ENCODE data around the gene ATG7. TPM values are rescaled to one million over a fixed set of nuclear protein-coding genes. Genes with fewer than 3 reads are reported as not detected.

The ATG7 gene
- total RNA-seq, 1 experiment from 2014 or later: 56.1 TPM

DNA sequence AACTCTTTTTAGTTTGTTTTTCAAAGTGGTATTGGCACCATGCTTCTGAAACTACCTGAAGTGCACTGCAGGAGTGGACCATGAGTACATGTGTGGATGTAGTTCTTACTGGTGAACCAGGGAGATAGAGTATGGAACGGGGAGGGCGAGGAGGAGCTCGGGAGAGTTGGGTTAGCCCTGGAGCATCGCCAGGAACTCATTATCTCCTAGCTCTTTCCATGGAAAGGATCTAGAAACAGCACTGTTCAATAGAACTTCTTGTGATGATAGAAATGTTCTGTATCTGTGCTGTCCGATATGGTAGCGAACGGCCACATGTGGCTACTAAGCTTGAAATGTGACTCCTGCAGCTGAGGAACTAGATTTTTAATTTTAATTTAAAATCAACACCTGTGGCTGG is 324.2 kb downstream of the ATG7 start:
- Histone ChIP-seq H3K9me2 (ENCODE audit: insufficient read depth) (no peaks in the 10 kb centered on the region), H3K4me1 (replicated peaks; ENCODE audit: insufficient read depth) (peaks cover 32% of the 10 kb centered on the region), H3K36me3 (ENCODE audit: low read depth) (no peaks in the 10 kb centered on the region), H4K20me1 (ENCODE audit: insufficient read depth) (peaks cover 18% of the 10 kb centered on the region), H3K4me2 (no peak overlapping the region), H2AFZ (no peak overlapping the region), H3K79me2 (ENCODE audit: low read depth) (peaks cover 65% of the 10 kb centered on the region), H3K27ac (no peak overlapping the region), H3K4me3 (no peak overlapping the region), H3K27me3 (ENCODE audit: insufficient read depth, low read depth) (no peaks in the 10 kb centered on the region), H3K9me3 (ENCODE audit: insufficient read depth, low read depth) (no peaks in the 10 kb centered on the region), H3F3A (ENCODE audit: insufficient read depth, low read depth) (peaks cover 29% of the 10 kb centered on the region)
- POLR2A ChIA-PET (ENCODE audit: unreplicated experiment): no interaction called here
- DNase-seq: no peak
- intact Hi-C loops (cut with micrococcal nuclease; ENCODE audit: unreplicated experiment): no loop called here
- no TSS peak for BruUV-seq (replicated peaks)
- TF ChIP-seq, protein P1, sequence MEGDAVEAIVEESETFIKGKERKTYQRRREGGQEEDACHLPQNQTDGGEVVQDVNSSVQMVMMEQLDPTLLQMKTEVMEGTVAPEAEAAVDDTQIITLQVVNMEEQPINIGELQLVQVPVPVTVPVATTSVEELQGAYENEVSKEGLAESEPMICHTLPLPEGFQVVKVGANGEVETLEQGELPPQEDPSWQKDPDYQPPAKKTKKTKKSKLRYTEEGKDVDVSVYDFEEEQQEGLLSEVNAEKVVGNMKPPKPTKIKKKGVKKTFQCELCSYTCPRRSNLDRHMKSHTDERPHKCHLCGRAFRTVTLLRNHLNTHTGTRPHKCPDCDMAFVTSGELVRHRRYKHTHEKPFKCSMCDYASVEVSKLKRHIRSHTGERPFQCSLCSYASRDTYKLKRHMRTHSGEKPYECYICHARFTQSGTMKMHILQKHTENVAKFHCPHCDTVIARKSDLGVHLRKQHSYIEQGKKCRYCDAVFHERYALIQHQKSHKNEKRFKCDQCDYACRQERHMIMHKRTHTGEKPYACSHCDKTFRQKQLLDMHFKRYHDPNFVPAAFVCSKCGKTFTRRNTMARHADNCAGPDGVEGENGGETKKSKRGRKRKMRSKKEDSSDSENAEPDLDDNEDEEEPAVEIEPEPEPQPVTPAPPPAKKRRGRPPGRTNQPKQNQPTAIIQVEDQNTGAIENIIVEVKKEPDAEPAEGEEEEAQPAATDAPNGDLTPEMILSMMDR (conservative IDR thresholded peaks at IDR 0.05): no peak
- no peak for TF ChIP-seq EZH2 (IDR thresholded peaks at IDR 0.05; ENCODE audit: low read depth)
- CTCF ChIA-PET: no interaction called here

DNA sequence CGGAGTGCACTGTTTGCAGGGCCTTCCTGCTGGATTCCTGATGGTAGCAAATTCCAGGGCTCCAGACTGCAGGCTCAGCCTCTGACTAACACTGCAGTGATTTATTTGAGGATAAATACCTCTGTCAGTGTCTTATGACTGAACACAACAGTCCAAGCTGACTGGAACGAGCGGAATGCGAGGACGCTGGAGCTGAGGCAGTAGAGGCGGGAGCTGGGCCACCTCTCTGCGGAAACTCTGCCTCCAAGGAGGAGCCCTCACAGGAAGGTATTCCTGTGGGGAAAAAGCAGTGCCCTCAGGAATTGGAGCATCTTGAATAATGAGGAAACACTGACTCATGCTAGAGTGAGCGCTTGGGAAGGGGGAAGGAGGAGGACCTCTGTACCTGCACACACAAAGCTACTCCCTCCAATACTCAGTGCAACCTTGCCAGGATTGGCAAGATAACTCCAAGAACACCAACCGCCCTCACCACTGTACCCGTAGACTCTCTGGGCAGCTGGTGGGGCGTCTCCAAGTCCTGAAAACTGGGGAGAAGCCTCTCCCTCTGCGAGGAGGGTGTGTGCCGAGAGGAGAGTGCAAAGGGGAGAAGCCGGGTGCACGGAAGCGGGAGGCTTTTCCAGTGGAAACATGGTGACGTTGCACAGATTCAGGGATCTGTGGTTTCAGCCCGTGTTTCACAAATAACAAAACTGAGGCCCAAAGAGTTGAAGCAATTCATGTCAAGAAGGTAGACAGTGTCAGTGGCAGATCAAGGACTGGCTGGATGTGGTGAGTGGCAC is 328.5 kb downstream of the ATG7 start:
- BruUV-seq (replicated peaks): no TSS peak
- Histone ChIP-seq H2AFZ (no peak overlapping the region), H3K4me3 (no peak overlapping the region), H3K36me3 (ENCODE audit: low read depth) (no peaks in the 10 kb centered on the region), H3K4me1 (replicated peaks; ENCODE audit: insufficient read depth) (peaks cover 32% of the 10 kb centered on the region), H3K79me2 (ENCODE audit: low read depth) (peaks cover 67% of the 10 kb centered on the region), H3K9me2 (ENCODE audit: insufficient read depth) (no peaks in the 10 kb centered on the region), H3K27me3 (ENCODE audit: insufficient read depth, low read depth) (no peaks in the 10 kb centered on the region), H3F3A (ENCODE audit: insufficient read depth, low read depth) (peaks cover 30% of the 10 kb centered on the region), H3K9me3 (ENCODE audit: insufficient read depth, low read depth) (no peaks in the 10 kb centered on the region), H3K4me2 (peak overlapping the region; percentile 64), H4K20me1 (ENCODE audit: insufficient read depth) (peaks cover 6% of the 10 kb centered on the region; the same call in 1 of the 2 replicates), H3K27ac (peak overlapping the region; percentile 68)
- intact Hi-C loops (cut with micrococcal nuclease; ENCODE audit: unreplicated experiment): loop anchor here (1.0 to 5.0 kb wide), 8 partner anchors 9 to 313 kb away; partner anchors contain the start of gene VGLL4
- peak; percentile 93 to 98 for DNase-seq
- no peak for TF ChIP-seq EZH2 (IDR thresholded peaks at IDR 0.05; ENCODE audit: low read depth)
- TF ChIP-seq, protein P1 (conservative IDR thresholded peaks at IDR 0.05): no peak
- POLR2A ChIA-PET (ENCODE audit: unreplicated experiment): interaction anchor here (0.5 to 0.9 kb wide), 2 partner anchors 20 to 558 kb away, joined by 3 to 11 read pairs; no protein-coding TSS in a partner anchor
- CTCF ChIA-PET: interaction anchor here (0.5 to 0.7 kb wide), 2 partner anchors 10 to 77 kb away, joined by 3 to 6 read pairs; no protein-coding TSS in a partner anchor

DNA sequence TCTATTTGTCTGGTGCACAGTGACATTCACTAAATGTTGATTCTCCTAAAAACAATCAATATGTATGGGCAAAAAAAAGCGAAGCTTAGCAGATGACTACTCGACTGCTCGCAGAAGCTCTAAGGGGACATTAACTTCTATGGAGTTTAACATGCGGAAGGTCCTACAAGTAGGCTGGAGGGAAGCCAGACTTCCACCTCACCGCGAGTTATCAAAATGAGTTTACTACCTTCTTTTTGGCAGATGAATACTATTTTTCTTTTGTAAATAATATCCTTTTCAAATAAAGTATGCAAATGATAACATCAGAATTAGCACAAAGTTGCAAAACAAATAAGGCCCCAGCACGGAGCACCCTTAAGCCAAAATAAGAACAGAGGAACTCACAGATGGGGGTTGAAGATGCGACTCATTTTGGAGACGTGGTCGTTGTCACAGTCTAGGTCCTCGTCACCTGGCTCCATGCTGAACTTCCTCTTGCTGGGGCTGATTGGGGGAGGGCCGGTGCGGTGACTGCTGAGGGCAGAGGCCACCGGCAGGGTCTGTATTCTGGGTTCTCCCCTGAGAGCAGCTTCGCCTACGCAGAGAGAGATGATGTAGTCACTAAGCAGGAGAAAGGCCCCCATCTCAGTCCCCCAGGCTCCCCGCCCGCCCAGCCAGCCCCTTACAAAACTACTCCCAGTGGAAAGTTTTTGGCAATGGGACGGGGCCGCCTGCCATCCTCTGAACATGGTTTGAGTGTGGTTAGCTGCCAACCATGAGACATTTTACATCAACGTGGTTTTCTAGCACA is 329.4 kb downstream of the ATG7 start:
- DNase-seq: no peak
- intact Hi-C loops (cut with micrococcal nuclease; ENCODE audit: unreplicated experiment): loop anchor here (2.0 to 5.0 kb wide), 2 partner anchors 53 to 314 kb away; no protein-coding TSS in a partner anchor
- no TSS peak for BruUV-seq (replicated peaks)
- no peaks in the 10 kb centered on the region for H3K9me3 ChIP-seq (ENCODE audit: insufficient read depth, low read depth)
- no peaks in the 10 kb centered on the region for H3K36me3 ChIP-seq (ENCODE audit: low read depth)
- H2AFZ ChIP-seq: no peak overlapping the region
- H4K20me1 ChIP-seq (ENCODE audit: insufficient read depth): peaks cover 6% of the 10 kb centered on the region; the same call in 1 of the 2 replicates
- no peaks in the 10 kb centered on the region for H3K9me2 ChIP-seq (ENCODE audit: insufficient read depth)
- peaks cover 67% of the 10 kb centered on the region for H3K79me2 ChIP-seq (ENCODE audit: low read depth)
- peak overlapping the region; percentile 68 for H3K27ac ChIP-seq
- ChIA-PET CTCF (no interaction called here), POLR2A (ENCODE audit: unreplicated experiment) (no interaction called here)
- H3F3A ChIP-seq (ENCODE audit: insufficient read depth, low read depth): peaks cover 30% of the 10 kb centered on the region
- H3K4me3 ChIP-seq: no peak overlapping the region
- H3K4me2 ChIP-seq: peak overlapping the region; percentile 57
- H3K27me3 ChIP-seq (ENCODE audit: insufficient read depth, low read depth): no peaks in the 10 kb centered on the region
- TF ChIP-seq EZH2 (IDR thresholded peaks at IDR 0.05; ENCODE audit: low read depth): no peak
- TF ChIP-seq, protein P1 (conservative IDR thresholded peaks at IDR 0.05): no peak
- H3K4me1 ChIP-seq (replicated peaks; ENCODE audit: insufficient read depth): peaks cover 32% of the 10 kb centered on the region

Measured in PC-9 (cell line).